Stimulated activated CD4-positive, alpha-beta T cell treated with anti-CD3 and anti-CD28 coated beads, Interleukin-15, amount 100 ng/mL, for 1 hour (primary cell): ENCODE data around the gene ESYT1.

ENCODE experiments used
- DNase-seq, 2 donors: peaks; one replicate each; pipeline ENCODE4 v3.0.0-alpha.2; 2020; ENCODE audit warnings: low read depth in 1 of 2, low spot score in 1 of 2

The ESYT1 gene, protein sequence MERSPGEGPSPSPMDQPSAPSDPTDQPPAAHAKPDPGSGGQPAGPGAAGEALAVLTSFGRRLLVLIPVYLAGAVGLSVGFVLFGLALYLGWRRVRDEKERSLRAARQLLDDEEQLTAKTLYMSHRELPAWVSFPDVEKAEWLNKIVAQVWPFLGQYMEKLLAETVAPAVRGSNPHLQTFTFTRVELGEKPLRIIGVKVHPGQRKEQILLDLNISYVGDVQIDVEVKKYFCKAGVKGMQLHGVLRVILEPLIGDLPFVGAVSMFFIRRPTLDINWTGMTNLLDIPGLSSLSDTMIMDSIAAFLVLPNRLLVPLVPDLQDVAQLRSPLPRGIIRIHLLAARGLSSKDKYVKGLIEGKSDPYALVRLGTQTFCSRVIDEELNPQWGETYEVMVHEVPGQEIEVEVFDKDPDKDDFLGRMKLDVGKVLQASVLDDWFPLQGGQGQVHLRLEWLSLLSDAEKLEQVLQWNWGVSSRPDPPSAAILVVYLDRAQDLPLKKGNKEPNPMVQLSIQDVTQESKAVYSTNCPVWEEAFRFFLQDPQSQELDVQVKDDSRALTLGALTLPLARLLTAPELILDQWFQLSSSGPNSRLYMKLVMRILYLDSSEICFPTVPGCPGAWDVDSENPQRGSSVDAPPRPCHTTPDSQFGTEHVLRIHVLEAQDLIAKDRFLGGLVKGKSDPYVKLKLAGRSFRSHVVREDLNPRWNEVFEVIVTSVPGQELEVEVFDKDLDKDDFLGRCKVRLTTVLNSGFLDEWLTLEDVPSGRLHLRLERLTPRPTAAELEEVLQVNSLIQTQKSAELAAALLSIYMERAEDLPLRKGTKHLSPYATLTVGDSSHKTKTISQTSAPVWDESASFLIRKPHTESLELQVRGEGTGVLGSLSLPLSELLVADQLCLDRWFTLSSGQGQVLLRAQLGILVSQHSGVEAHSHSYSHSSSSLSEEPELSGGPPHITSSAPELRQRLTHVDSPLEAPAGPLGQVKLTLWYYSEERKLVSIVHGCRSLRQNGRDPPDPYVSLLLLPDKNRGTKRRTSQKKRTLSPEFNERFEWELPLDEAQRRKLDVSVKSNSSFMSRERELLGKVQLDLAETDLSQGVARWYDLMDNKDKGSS

GRCh38 chr12:56127888-56128669, at the start of gene ESYT1:
TSS of gene ESYT1 (plus strand) at chr12:56128267. CDS start at chr12:56128320, 53 bp downstream.
- DNase-seq = peak; percentile 83 to 95

DNA sequence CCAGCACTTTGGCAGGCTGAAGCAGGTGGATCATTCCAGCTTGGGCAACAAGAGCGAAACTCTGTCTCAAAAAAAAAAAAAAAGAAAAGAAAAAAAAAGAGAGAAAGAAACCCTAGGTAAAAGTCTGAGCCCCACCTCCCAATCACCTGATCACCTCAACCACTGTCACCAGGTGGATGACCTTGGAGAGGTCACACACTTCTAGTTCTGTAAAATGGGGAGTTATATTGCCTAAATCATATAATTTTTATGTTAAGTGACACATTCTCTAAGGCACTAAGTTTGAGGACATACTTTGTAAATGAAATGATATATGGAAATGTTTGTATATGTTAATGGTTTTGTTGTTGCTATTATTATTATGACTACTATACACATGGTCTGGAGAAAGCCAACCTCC, 49.6 kb upstream of the ESYT1 start:
- DNase-seq = no peak

DNA sequence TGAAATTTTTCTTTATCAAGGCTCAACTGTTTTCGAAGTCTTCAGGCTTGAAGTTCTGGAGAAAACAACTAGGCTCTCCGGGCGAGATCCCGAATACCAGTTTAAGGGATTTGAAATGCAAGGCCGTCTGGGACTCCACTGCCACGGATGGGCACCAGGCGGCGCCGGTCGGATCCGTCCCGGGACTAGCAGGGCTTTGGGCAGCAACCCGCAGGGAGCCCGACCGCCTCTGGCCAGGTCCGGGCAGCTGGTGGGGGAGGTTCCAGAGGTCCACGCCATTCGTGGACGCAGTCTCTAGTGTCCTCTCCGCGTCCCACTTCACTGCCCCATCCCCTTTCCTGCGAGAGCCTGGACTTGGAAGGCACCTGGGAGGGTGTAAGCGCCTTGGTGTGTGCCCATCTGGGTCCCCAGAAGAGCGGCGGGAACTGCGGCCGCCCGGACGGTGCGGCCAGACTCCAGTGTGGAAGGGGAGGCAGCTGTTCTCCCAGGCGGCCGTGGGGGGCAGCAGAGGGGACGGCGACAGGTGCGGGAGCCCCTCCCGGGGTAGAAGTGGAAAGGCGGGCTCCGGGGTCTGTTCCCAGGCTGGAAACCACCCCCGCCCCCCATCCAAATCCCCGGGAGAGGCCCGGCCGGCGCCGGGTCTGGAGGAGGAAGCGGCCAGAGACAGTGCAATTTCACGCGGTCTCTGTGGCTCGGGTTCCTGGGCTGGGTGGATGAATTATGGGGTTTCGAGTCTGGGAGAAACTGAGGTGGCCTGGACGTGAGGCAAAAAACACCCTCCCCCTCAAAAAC, 48.9 kb upstream of the ESYT1 start:
- DNase-seq = peak; percentile 15 to 27

GRCh38 chr12:56079723-56080555, 48.1 kb upstream of the ESYT1 start, which contains the start of gene ERBB3:
TSS of gene ERBB3 (plus strand) at chr12:56080165. CDS start at chr12:56080301, 136 bp downstream.
- DNase-seq = peak; percentile 29 to 55

DNA sequence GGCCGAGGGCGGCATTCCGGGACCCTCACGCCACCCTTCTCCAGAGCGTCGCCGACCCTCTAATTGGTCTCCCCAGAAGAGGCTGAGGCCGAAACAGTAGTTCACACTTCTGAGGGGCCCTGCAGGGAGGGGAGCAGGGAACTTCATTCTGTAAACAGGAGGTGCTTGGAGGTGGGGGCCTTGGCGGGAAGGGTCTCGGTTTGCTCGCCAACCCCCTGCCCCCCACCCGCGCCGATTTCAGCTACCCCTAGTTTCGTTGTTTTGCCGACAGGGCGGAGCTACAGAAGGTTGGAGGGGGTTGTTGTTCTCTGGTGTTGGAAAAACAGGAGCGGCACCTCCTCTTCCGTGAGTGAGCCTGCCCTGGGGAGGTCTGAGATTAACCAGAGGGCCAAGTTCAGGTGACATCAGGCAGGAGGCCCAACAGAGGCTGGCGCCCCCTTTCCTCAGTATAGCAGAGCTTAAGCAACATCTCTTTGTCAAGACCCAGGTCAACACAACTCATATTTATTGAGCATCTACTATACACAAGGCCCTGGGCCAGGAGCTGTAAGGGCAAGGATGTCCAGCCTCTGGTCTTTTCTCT, 47.4 kb upstream of the ESYT1 start:
- no peak for DNase-seq

- no peak for DNase-seq
These were observed 46.4 kb upstream of the ESYT1 start for GRCh38 chr12:56081393-56082347.

DNA sequence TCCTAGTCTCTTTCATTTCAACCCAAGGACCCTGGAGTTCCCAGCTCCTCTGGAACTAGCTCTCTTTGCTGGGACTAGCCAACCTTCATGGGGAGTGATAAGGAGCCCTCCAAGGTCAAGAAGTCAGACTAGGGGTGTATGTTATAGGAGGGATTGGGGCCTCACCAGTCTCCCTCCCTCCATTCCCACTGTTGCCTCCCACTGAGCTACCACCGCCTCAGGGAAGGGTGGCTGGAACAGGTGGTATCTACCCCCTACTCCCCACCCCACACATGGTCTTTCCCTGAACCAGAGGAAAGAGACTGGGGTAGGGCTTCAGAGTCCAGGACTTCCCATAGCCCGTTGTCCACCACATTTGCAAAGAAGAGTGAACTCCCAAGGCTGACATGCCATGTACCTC, 45.7 kb upstream of the ESYT1 start:
- no peak for DNase-seq

DNA sequence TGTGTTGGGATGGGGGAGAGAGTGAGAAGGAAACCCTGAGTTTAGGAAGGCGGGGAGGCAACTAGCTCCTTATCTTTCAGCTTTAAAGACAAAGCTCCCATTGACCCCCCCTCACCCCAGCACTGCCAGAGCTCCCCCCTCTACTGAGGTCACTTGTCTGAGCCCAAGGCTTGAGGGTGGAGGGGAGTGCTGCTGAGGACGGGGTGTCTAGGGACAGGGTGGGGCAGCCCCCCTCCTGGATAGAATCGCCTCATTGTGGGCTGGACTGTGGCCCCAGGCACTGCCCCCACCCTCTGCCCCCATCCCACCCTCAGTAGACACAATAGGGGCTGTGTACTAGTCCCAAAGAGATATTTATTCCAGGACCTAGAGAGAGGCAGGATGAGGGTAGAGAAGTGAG, 45.1 kb upstream of the ESYT1 start:
- DNase-seq = no peak

- DNase-seq = no peak
These were observed 43.0 kb upstream of the ESYT1 start for GRCh38 chr12:56084958-56085543.

DNA sequence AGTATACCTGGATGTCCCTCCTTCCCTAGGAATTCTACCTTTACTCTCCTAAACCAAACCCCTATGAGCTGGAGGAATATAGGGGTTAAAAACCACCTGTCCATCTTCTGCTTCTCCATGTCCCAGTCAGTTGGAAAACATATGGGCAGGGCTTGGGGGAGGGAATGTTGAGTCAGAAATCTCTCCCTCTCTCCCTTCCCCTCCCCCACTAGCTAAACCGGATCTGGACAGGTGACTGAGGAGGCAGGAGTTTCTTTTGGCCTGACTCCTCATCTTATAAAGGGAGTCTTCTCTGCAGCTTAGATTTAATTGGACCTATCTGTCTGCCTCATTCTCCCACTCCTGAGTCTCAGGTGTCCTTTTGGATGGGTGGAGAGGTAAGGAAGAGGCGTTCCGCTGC, 42.0 kb upstream of the ESYT1 start:
- DNase-seq = no peak

GRCh38 chr12:56086608-56087007, 41.5 kb upstream of the ESYT1 start:
- no peak for DNase-seq

DNA sequence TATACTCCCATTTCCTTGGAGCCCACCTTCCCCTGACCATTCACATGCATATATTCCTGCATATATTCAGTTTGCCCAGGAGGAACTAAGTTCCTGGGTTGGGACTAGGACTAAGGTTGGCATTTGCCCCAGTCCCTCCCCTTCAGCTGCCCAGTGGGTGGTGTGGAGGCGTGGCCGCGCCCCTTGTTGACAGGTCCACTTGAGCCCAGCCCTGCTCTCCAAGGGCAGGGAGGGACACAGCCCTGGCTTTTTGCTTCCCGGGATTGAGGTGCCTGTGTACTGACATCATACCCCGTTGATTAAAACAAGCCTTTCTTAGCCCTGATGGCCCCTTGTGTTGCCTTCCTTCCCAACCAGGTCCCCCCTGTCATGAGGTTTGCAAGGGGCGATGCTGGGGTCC, 40.8 kb upstream of the ESYT1 start:
- no peak for DNase-seq

DNA sequence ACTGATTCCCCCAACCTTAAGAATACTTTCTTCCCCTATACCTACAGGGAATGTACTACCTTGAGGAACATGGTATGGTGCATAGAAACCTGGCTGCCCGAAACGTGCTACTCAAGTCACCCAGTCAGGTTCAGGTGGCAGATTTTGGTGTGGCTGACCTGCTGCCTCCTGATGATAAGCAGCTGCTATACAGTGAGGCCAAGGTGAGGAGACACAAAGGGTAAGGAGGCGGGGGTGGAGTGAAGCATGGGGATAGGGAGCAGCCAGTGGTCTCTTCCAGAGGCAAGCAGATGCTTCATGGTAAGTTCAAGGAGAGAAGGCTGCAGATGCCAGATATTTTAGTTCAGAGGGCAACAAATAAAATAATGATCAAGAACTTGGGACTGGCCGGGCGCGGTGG, 30.3 kb upstream of the ESYT1 start:
- no peak for DNase-seq

- DNase-seq = no peak
These were observed 29.5 kb upstream of the ESYT1 start for GRCh38 chr12:56098592-56098991.

- no peak for DNase-seq
These were observed 28.3 kb upstream of the ESYT1 start for GRCh38 chr12:56099787-56100186.

- DNase-seq = no peak
These were observed 27.0 kb upstream of the ESYT1 start for GRCh38 chr12:56101045-56101444.

GRCh38 chr12:56102683-56103065, 25.4 kb upstream of the ESYT1 start:
- DNase-seq = no peak
